ENCODE measurements around the gene CACTIN. TPM values are rescaled to one million over a fixed set of nuclear protein-coding genes. Genes with fewer than 3 reads are reported as not detected.

CACTIN gene
- total RNA-seq, 1 experiment from 2014 or later: 25.1 TPM

DNA sequence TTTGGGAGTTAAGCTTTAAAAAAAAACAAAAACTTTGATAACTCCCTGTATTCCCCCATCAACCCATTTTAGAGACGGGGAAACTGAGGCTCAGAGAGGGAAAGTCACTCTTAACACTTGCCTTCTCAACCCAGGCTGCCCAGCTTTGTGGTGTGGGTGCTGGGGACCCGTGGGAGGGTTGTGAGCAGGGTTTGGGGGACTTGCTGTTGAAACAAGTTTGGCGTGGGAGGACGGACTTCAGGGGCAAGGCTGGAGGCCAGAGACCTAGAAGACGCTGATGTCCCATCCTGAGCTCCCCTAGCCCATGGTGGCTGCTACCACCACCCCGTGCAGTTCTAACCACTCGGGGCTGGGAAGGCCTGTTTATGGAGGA lies 747 bp upstream of the CACTIN start:
- Mint-ChIP-seq H3K27ac (ENCODE audit: low read depth, unreplicated experiment) (peak overlapping the region; percentile 99), H3K27me3 (ENCODE audit: insufficient read depth, unreplicated experiment) (no peaks in the 10 kb centered on the region), H3K9me3 (ENCODE audit: unreplicated experiment) (no peaks in the 10 kb centered on the region), H3K4me1 (ENCODE audit: insufficient read depth, unreplicated experiment) (peaks cover 14% of the 10 kb centered on the region), H3K36me3 (ENCODE audit: insufficient read depth, unreplicated experiment) (peaks cover 13% of the 10 kb centered on the region), H3K4me3 (ENCODE audit: unreplicated experiment) (peak overlapping the region; percentile 99)
- ChIA-PET CTCF (interaction anchor here (0.6 to 1.1 kb wide), 2 partner anchors 142 to 1273 kb away, joined by 3 read pairs; no protein-coding TSS in a partner anchor), POLR2A (interaction anchor here (0.6 to 1.2 kb wide), 5 partner anchors 19 to 126 kb away, joined by 3 to 4 read pairs (median 3); no protein-coding TSS in a partner anchor)
- intact Hi-C loops (cut with micrococcal nuclease): no loop called here
- DNase-seq (ENCODE audit: unreplicated experiment): no peak
- TF ChIP-seq CTCF (IDR thresholded peaks at IDR 0.05; ENCODE audit: unreplicated experiment): no peak
- no TSS peak for BruUV-seq (replicated peaks)

- H3K9me3 Mint-ChIP-seq (ENCODE audit: unreplicated experiment): no peaks in the 10 kb centered on the region
Observed at GRCh38 chr19:3625996-3626472, 556 bp downstream of the CACTIN start.

DNA sequence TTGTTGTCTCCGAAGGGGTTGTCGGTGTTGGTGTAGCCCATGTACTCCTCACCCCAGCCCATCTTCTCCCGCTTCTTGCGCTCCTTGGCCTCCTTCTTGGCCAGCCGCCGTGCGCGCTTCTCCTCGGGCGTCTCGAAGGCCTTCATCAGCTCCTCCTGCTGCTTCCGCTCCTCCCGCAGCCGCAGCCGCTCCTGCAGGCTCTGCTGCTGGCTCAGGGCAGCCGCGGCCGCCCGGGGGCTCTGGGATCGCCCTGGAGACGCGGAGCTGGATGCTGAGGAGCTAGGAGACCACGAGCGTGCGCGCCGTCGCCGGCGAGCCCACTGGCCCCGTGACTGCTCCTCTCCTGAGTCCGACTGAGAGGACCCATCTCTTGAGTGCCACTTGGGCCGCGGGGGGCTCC lies 2.9 kb downstream of the CACTIN start:
- H3K27me3 Mint-ChIP-seq (ENCODE audit: insufficient read depth, unreplicated experiment): no peaks in the 10 kb centered on the region
- no peak overlapping the region for H3K4me3 Mint-ChIP-seq (ENCODE audit: unreplicated experiment)
- H3K27ac Mint-ChIP-seq (ENCODE audit: low read depth, unreplicated experiment): no peak overlapping the region
- no peaks in the 10 kb centered on the region for H3K9me3 Mint-ChIP-seq (ENCODE audit: unreplicated experiment)
- peaks cover 26% of the 10 kb centered on the region for H3K36me3 Mint-ChIP-seq (ENCODE audit: insufficient read depth, unreplicated experiment)
- DNase-seq (ENCODE audit: unreplicated experiment): no peak
- CTCF ChIA-PET: no interaction called here
- no peak for TF ChIP-seq CTCF (IDR thresholded peaks at IDR 0.05; ENCODE audit: unreplicated experiment)
- POLR2A ChIA-PET: no interaction called here
- intact Hi-C loops (cut with micrococcal nuclease): no loop called here
- H3K4me1 Mint-ChIP-seq (ENCODE audit: insufficient read depth, unreplicated experiment): peaks cover 14% of the 10 kb centered on the region
- no TSS peak for BruUV-seq (replicated peaks)

More at GRCh38 chr19:3625996-3626472, 556 bp downstream of the CACTIN start:
- TSS peak; percentile 7 for BruUV-seq (replicated peaks)
- intact Hi-C loops (cut with micrococcal nuclease): no loop called here
- Mint-ChIP-seq H3K36me3 (ENCODE audit: insufficient read depth, unreplicated experiment) (peaks cover 18% of the 10 kb centered on the region), H3K4me1 (ENCODE audit: insufficient read depth, unreplicated experiment) (peaks cover 14% of the 10 kb centered on the region), H3K27ac (ENCODE audit: low read depth, unreplicated experiment) (peak overlapping the region; percentile 99), H3K27me3 (ENCODE audit: insufficient read depth, unreplicated experiment) (no peaks in the 10 kb centered on the region), H3K4me3 (ENCODE audit: unreplicated experiment) (peak overlapping the region; percentile 99)
- POLR2A ChIA-PET: interaction anchor here (0.9 to 1.0 kb wide), 2 partner anchors 34 to 69 kb away, joined by 3 read pairs; no protein-coding TSS in a partner anchor
- no peak for TF ChIP-seq CTCF (IDR thresholded peaks at IDR 0.05; ENCODE audit: unreplicated experiment)
- CTCF ChIA-PET: no interaction called here
- no peak for DNase-seq (ENCODE audit: unreplicated experiment)

GRCh38 chr19:3622224-3622623 lies 4.4 kb downstream of the CACTIN start:
- BruUV-seq (replicated peaks): no TSS peak
- CTCF ChIA-PET: no interaction called here
- H3K36me3 Mint-ChIP-seq (ENCODE audit: insufficient read depth, unreplicated experiment): peaks cover 26% of the 10 kb centered on the region
- no peak for DNase-seq (ENCODE audit: unreplicated experiment)
- H3K27me3 Mint-ChIP-seq (ENCODE audit: insufficient read depth, unreplicated experiment): no peaks in the 10 kb centered on the region
- no peak for TF ChIP-seq CTCF (IDR thresholded peaks at IDR 0.05; ENCODE audit: unreplicated experiment)
- H3K4me1 Mint-ChIP-seq (ENCODE audit: insufficient read depth, unreplicated experiment): peaks cover 14% of the 10 kb centered on the region
- H3K4me3 Mint-ChIP-seq (ENCODE audit: unreplicated experiment): no peak overlapping the region
- intact Hi-C loops (cut with micrococcal nuclease): no loop called here
- POLR2A ChIA-PET: no interaction called here
- no peaks in the 10 kb centered on the region for H3K9me3 Mint-ChIP-seq (ENCODE audit: unreplicated experiment)
- no peak overlapping the region for H3K27ac Mint-ChIP-seq (ENCODE audit: low read depth, unreplicated experiment)
